ENCODE data around the gene KLHL2. TPM values are rescaled to one million over a fixed set of nuclear protein-coding genes. Genes with fewer than 3 reads are reported as not detected.

KLHL2 gene
- polyA plus RNA-seq, 3 donors: 6.9 to 22.6 (median 11.1) TPM

DNA sequence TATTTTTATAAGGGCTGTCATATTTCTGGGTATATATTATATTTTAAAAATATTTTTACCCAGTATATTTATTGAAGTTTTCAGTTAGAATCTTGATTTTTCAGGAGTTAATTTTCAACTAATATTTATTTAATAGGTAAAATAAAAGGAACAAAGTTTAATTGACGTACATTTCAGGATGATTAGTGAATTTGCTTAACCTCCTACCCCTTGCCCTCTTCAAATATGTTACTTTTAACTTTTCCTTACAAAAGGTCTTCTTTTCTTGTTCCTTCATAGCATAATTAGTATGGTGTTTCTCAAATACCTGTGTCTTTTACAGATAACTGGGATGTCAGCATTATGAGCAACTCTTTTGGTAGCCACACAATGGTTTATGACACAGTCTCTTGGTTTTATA is 95.3 kb downstream of the KLHL2 start:
- Histone ChIP-seq H3K27ac (ENCODE audit: low read depth in 1 of 2, low read length in 2 of 2) (no peak overlapping the region), H3K9ac (ENCODE audit: insufficient read depth, low read length, poor library complexity, severe bottlenecking) (no peak overlapping the region), H3K4me2 (replicated peaks; ENCODE audit: extremely low read depth, low read length, poor library complexity, severe bottlenecking) (no peak overlapping the region), H3K36me3 (replicated peaks in 1 of 2; ENCODE audit: control insufficient read depth in 1 of 2, insufficient read depth in 2 of 2, low read length in 2 of 2) (peaks cover 12 to 40% of the 10 kb centered on the region in 2 donors), H3K4me1 (ENCODE audit: control insufficient read depth in 1 of 2, insufficient read depth in 2 of 2, low read length in 2 of 2) (peaks cover 24 to 42% of the 10 kb centered on the region in 2 donors), H2AFZ (ENCODE audit: insufficient read depth, low read depth, low read length, poor library complexity, severe bottlenecking) (no peak overlapping the region), H3K79me2 (ENCODE audit: insufficient read depth, low read length) (peaks cover 39% of the 10 kb centered on the region), H3K9me3 (replicated peaks in 1 of 2; ENCODE audit: control insufficient read depth in 1 of 2, insufficient read depth in 1 of 2, low read length in 2 of 2) (no peaks in the 10 kb centered on the region), H4K20me1 (ENCODE audit: insufficient read depth, low read length) (no peaks in the 10 kb centered on the region), H3K27me3 (ENCODE audit: control insufficient read depth in 2 of 2, insufficient read depth in 2 of 2, low read length in 2 of 2) (no peaks in the 10 kb centered on the region), H3K4me3 (replicated peaks in 1 of 3; ENCODE audit: low read depth in 2 of 3, low read length in 3 of 3) (no peak overlapping the region)
- Mint-ChIP-seq H3K27ac (no peak overlapping the region), H3K9me3 (no peaks in the 10 kb centered on the region), H3K4me3 (no peak overlapping the region), H3K4me1 (peaks cover 35% of the 10 kb centered on the region), H3K27me3 (ENCODE audit: low read depth in 3 of 3) (no peaks in the 10 kb centered on the region), H3K36me3 (peaks cover 35 to 43% of the 10 kb centered on the region in 2 donors)
- WGBS (ENCODE audit: insufficient coverage): no CpG with 5 or more reads among the region's 1 CpG
- DNase-seq: no peak
- TF ChIP-seq, protein P1, sequence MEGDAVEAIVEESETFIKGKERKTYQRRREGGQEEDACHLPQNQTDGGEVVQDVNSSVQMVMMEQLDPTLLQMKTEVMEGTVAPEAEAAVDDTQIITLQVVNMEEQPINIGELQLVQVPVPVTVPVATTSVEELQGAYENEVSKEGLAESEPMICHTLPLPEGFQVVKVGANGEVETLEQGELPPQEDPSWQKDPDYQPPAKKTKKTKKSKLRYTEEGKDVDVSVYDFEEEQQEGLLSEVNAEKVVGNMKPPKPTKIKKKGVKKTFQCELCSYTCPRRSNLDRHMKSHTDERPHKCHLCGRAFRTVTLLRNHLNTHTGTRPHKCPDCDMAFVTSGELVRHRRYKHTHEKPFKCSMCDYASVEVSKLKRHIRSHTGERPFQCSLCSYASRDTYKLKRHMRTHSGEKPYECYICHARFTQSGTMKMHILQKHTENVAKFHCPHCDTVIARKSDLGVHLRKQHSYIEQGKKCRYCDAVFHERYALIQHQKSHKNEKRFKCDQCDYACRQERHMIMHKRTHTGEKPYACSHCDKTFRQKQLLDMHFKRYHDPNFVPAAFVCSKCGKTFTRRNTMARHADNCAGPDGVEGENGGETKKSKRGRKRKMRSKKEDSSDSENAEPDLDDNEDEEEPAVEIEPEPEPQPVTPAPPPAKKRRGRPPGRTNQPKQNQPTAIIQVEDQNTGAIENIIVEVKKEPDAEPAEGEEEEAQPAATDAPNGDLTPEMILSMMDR (IDR thresholded peaks at IDR 0.05): no peak
- intact Hi-C loops (cut with micrococcal nuclease): no loop called here

DNA sequence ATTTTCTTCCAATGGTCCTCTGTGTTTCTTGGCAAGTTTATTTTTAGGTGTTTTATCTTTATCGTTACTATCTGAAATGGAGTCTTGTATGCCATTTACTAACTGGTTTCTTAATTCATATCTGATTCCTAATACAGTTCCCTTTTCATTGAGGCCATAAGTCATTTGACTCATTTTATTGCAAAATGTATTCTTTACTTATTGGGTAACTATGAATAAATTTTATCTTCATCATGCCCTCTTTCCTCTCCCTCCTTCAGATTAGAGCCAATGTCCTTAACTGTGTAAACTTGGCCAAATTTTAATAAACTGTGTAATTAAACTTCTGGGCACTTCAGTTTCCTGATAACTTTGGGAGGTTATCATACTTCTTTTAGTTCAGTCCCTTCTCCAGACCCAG is 100.8 kb downstream of the KLHL2 start:
- no CpG with 5 or more reads among the region's 1 CpG for WGBS (ENCODE audit: insufficient coverage)
- Mint-ChIP-seq H3K36me3 (peaks cover 52 to 73% of the 10 kb centered on the region in 2 donors), H3K4me1 (peaks cover 16% of the 10 kb centered on the region), H3K27ac (peak overlapping the region; percentile 83 to 95 (median 92)), H3K9me3 (peaks cover 0 to 2% (median 0%) of the 10 kb centered on the region in 7 donors), H3K27me3 (ENCODE audit: low read depth in 3 of 3) (peaks cover 0 to 1% (median 0%) of the 10 kb centered on the region in 3 donors), H3K4me3 (peak overlapping the region in 1 of 2 donors; percentile 58)
- Histone ChIP-seq H3K27ac (ENCODE audit: low read depth in 1 of 2, low read length in 2 of 2) (peak overlapping the region in 1 of 2 donors; percentile 80), H3K36me3 (replicated peaks in 1 of 2; ENCODE audit: control insufficient read depth in 1 of 2, insufficient read depth in 2 of 2, low read length in 2 of 2) (peaks cover 23 to 60% of the 10 kb centered on the region in 2 donors), H4K20me1 (ENCODE audit: insufficient read depth, low read length) (no peaks in the 10 kb centered on the region), H3K4me1 (ENCODE audit: control insufficient read depth in 1 of 2, insufficient read depth in 2 of 2, low read length in 2 of 2) (peaks cover 12 to 19% of the 10 kb centered on the region in 2 donors), H3K4me3 (replicated peaks in 1 of 3; ENCODE audit: low read depth in 2 of 3, low read length in 3 of 3) (peak overlapping the region in 1 of 3 experiments; percentile 42), H3K9ac (ENCODE audit: insufficient read depth, low read length, poor library complexity, severe bottlenecking) (no peak overlapping the region), H3K27me3 (ENCODE audit: control insufficient read depth in 2 of 2, insufficient read depth in 2 of 2, low read length in 2 of 2) (no peaks in the 10 kb centered on the region), H3K4me2 (replicated peaks; ENCODE audit: extremely low read depth, low read length, poor library complexity, severe bottlenecking) (peak overlapping the region; percentile 51), H3K79me2 (ENCODE audit: insufficient read depth, low read length) (peaks cover 15% of the 10 kb centered on the region), H3K9me3 (replicated peaks in 1 of 2; ENCODE audit: control insufficient read depth in 1 of 2, insufficient read depth in 1 of 2, low read length in 2 of 2) (no peaks in the 10 kb centered on the region), H2AFZ (ENCODE audit: insufficient read depth, low read depth, low read length, poor library complexity, severe bottlenecking) (peak overlapping the region; percentile 52)
- TF ChIP-seq, protein P1 (IDR thresholded peaks at IDR 0.05): no peak
- DNase-seq: peak; percentile 26 to 72 (median 61)
- intact Hi-C loops (cut with micrococcal nuclease): no loop called here
